PC-3 (cell line): ENCODE data around the gene APBB2.

Experiments
- EZH2 ChIP-seq: fragments of 300-600 bp; sonication (generic); IDR thresholded peaks from one replicate; pipeline ENCODE4 v1.6.1; 2017; ENCODE audit warnings: antibody characterized with exemption, mild to moderate bottlenecking, low read length; ENCODE audit not compliant: unreplicated experiment
- EZH2phosphoT487 ChIP-seq: fragments of 300-600 bp; sonication (generic); IDR thresholded peaks from 2 replicates; pipeline ENCODE4 v1.6.1; 2018; ENCODE audit warnings: mild to moderate bottlenecking, antibody characterized with exemption, low read length, borderline replicate concordance
- TF ChIP-seq, protein P1 (sequence below): fragments of 300-600 bp; sonication (generic); conservative IDR thresholded peaks from 2 replicates; pipeline ENCODE4 v1.5.1; 2017; ENCODE audit warnings: antibody characterized with exemption, low read depth, mild to moderate bottlenecking, low read length

DNA sequence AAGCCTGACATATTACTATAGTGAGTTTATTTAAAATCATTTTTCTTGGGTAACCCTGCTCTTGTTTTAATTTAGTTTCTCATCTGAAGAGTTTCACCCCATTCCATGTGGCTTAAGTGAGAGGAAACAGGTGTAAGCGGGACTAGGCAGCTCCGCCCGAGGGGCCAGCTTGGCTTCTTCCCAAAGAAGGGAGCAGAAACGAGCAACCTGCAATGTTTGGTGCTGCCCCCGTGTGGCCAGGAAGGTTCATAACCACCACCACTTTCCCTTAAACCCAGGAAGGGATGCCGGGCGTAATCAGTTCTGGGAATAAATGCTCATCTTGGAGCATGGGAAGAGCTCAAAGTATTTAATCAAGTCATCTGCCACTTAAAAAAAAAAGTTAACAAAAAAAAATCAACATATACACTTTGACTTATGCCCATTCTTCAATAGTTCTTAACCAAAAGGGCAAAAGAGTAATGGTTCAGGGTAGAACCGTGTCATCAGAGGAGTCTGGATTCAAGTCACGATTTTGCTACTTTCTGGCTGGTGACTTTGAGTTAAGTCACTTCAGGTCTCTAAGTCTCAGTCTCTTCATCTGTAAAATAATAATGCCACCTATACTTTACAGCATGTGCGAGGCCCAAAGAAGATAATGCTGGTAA, 316.7 kb downstream of the APBB2 start:
- TF ChIP-seq EZH2: no peak
- TF ChIP-seq, protein P1, sequence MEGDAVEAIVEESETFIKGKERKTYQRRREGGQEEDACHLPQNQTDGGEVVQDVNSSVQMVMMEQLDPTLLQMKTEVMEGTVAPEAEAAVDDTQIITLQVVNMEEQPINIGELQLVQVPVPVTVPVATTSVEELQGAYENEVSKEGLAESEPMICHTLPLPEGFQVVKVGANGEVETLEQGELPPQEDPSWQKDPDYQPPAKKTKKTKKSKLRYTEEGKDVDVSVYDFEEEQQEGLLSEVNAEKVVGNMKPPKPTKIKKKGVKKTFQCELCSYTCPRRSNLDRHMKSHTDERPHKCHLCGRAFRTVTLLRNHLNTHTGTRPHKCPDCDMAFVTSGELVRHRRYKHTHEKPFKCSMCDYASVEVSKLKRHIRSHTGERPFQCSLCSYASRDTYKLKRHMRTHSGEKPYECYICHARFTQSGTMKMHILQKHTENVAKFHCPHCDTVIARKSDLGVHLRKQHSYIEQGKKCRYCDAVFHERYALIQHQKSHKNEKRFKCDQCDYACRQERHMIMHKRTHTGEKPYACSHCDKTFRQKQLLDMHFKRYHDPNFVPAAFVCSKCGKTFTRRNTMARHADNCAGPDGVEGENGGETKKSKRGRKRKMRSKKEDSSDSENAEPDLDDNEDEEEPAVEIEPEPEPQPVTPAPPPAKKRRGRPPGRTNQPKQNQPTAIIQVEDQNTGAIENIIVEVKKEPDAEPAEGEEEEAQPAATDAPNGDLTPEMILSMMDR: peak; percentile 75
- TF ChIP-seq EZH2phosphoT487: no peak
